HG02981 (cell line): Measurements from ENCODE around the gene KRTAP9-7.
"Not testable (repeated sequence)": the region's sequence is repeated elsewhere in the genome, so short reads cannot be mapped to it uniquely, and the experiment has no call there.

ENCODE experiments used
- ATAC-seq: cut with Tn5 transposase; IDR thresholded peaks from one replicate; pipeline ENCODE4 v1.9.1; 2021; ENCODE audit warnings: mild to moderate bottlenecking, moderate library complexity; ENCODE audit not compliant: unreplicated experiment

Gene KRTAP9-7

DNA sequence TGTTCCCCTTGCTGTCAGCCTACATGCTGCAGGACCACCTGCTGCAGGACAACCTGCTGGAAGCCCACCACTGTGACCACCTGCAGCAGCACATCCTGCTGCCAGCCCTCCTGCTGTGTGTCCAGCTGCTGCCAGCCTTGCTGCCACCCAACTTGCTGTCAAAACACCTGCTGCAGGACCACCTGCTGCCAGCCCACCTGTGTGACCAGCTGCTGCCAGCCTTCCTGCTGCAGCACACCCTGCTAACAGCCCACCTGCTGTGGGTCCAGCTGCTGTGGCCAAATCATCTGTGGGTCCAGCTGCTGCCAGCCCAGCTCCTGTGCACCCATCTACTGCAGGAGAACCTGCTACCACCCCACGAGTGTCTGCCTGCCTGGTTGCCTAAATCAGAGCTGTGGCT lies 4.2 kb upstream of the KRTAP9-7 start:
- ATAC-seq = not testable (repeated sequence)

DNA sequence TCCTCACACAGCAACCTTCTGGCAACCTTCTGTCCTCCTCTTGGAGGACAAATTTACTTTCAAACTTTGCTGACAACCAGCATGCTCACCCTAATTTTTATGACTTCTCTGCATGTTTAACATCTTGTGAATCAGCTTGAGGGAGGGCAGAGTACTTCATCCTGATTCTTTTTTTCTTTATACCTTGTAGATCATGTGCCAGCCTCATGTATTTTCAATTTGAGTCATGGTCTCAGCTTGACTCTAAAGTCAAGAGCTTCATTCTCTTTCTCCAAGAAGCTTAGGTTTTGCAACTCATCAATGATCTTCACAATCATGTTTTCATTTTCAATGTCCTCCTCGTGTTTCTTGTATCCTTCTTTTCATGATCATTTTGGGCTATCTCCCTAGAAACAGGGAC lies 3.6 kb upstream of the KRTAP9-7 start:
- ATAC-seq = no peak

DNA sequence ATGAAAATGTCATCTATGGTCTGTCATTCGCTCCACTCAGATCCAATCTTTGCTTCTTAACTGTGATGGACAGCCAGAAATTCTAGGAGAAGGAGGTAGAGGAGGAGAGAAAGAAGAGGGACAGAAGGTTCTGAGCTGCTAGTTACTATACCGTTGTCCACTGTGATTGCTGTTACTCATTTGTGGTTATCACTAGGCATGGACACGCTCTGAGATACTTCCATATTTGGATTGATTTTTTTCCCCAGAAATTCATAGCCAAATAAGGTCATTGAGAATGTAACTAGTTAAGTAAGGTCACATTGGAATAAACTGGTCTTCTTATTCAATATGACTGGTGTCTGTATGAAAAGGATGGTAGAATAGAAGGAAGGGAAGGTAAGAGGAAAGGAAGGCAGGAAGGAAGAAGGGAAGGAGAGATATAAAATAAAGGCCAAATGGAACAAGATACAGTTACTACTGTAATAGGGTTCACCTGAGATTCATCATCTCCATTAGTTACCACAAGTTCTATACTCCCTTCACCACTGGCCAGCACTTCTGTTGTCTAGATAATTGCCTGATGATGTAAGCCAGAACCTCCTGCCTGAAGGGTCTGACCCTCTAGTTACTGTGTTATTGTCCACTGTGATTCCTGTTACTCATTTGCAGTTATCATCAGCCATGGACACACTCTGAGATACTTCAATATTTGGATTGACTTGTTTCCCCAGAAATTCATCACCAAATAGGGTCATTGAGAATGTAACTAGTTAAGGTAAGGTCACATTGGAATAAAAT lies 2.9 kb downstream of the KRTAP9-7 start:
- no peak for ATAC-seq

DNA sequence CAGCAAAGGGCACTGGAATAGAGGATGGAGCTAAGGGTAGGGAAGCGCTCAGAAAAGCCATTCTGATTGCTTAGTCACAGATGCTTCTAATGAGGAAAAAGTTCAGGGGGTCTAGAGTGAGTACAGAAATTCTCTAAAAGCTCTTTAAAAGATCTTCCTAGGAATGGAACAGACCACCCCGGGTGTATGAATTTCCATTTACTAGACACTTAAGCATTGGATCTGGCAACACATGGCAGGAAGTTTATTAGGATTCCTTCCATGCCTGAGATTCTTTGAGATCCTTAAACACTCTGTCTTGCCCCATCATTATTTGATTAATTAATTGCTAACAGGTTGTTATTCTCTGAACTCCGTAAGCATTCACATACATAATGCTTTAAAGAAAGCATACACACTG lies 8.5 kb downstream of the KRTAP9-7 start:
- no peak for ATAC-seq

DNA sequence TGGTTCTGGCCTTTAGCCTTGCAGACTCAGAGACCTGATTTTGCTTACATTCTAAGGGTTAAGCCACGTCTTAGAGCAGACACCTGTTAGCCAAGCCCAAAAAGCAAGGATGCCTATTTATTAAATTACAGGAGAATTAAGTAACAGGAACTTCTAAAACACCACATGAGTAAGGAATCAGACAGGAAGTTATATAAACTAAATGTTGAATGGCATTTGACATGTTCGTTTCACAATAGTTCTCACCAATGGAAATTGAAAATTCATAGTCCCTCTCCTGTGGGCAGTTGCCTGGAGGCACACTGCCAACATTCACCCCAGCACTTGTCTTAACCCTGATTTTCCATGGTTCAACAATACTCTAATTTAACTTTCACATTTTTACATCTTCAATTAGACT lies 9.0 kb downstream of the KRTAP9-7 start:
- no peak for ATAC-seq

DNA sequence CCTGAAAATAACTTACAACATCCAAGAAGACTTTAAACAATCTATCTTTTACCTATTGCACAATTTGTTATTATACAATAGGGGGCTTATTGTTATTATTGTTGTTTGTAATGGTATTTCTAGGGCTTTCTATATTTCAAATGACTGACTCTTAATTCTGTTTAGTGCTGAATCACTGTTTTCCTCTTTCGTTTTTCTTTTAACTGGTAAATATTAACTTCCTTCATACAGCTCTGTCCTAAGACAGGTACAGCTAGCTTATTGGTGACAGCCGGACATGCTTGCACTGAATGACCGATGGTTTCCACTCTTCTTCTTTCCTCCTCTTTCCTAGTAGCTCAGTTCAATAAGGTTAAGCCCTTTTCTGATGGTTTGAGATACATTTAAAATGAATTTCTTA lies 11.6 kb downstream of the KRTAP9-7 start:
- no peak for ATAC-seq

DNA sequence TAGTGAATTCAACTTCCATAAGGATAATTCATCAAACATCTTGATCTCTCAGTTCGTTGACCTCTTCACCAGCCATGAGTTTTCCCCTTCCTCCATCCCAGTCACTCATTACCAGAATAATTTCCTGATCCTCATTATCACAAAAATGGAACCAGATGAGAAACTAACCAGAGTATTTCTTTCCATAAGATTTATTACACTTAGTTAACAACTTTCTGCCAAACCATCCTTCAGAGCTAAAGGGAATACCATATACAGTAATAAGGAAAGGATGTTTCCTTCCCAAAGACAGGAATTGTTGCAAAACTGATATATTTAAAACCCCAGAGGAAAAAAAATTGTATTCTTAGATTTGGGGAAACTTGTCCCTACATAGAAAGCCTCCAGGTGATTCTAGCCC lies 18.5 kb downstream of the KRTAP9-7 start:
- ATAC-seq = no peak

DNA sequence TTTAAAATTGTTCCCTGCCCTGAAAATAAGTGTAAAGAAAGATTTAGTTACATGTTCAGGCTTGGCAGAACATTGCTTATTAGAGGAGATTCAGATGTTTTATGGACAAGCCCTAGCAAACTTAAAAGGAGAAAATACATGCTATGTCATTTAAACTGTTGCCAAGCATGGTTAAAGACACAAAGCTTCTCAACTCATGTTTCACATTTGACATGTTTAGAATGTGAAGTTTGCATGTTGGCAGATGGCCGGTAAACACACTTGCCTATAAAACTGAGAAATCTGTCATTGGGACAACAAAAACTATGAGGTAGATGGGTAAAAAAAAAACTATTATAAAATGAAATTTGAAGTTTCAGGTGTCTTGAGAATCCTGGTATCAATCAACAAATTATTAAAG lies 21.3 kb downstream of the KRTAP9-7 start:
- no peak for ATAC-seq

DNA sequence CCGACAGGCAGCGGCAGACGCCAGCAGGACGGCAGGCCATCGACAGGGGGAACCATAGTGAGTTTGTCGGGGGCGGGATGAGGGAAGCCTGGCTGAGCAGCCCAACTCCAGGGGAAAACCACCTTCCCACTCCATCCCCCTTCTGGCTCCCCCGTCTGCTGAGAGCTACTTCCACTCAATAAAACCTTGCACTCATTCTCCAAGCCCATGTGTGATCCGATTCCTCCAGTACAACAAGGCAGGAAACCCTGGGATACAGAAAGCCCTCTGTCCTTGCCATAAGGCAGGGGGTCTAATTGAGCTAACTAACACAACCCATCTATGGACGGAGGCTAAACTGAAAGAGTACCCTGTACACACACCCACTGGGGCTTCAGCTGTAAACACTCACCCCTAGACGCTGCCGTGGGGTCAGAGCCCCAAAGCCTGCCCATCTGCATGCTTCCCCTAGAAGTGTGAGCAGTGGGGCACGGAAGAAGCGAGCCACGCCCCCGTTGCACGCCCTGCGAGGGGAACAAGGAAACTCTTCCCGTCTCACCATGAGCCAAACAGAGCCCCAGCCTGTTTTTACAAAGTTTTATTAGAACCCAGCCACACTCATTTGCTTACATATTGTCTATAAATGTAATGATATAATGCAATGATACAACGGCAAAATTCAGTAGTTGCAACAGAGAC lies 23.1 kb downstream of the KRTAP9-7 start:
- ATAC-seq = no peak

DNA sequence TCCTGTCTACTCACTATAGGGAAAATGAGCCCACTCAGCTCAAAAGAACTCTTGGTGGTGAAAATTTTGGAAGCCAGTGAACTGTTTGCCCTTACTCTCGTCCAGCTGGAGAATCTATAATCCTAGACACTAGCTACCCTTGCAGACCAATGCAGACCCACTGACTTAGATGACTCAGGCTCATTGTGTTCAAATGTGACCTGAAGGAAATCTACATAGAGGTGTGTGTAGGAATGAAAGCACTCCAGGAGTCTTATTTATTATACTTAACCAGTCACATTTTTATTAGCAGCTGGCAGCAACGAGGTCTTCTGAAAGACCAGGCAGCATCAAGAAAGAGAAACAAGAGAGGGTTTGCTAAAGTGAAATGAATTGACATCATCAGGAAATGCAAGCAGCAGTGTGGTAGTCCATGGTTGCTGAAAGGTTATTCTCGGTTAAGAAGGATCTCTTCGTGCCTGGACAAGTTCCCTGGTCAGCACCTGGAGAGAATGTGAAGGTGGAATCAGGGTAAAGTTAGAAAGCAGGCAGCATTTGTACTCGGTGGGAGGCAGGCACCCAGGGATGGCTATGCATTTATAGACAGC lies 25.8 kb downstream of the KRTAP9-7 start:
- ATAC-seq = no peak

DNA sequence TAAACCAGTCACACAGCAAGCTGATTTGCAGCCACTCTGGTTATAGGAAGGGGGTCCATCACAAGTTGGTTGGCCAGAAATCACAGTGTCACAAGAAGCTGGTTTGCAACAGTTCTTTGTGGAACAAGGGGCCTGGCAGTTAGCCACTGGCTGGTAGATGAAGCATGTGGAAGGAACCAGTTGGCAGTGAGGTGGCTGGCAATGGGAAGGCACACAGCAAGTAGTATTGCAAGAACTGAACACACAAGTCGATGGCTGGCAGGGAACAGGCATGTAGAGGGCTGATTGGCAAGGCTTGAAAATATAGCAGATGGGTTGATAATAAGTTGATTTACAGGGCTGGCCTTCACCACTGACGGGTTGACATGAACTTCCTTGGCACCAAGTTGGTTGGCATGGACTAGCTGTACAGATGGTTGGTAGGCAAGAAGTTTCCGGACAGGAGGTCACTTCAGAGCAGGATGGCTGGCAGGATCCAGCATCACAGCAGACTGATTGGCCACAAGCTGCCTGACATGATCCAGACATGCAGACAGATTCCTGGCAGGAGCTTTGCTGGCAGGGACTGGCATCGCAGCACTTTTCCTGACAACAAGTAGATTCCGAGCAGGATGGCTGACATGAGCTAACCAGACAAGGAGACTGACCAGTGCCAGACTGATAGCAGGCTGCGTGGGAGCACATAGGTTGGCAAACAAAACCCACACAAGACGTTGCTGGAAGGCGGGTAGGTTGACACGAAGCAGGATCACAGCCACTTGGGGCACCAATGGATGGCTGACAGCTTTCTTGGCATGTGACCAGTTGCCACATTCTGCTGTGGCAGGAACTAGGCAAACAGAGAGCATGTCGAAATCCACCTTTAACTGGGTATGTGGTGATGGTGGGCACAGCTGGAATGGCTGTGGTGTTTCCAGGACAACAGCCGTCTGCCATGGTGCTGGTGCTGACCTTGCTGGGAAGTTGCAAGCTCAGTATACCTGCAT lies 26.7 kb downstream of the KRTAP9-7 start, which contains the start of gene KRTAP29-1:
KRTAP29-1 (minus strand) TSS at position 936 of the 986 bp plus-strand sequence; CDS start at position 936, 0 bp downstream.
- ATAC-seq = no peak

DNA sequence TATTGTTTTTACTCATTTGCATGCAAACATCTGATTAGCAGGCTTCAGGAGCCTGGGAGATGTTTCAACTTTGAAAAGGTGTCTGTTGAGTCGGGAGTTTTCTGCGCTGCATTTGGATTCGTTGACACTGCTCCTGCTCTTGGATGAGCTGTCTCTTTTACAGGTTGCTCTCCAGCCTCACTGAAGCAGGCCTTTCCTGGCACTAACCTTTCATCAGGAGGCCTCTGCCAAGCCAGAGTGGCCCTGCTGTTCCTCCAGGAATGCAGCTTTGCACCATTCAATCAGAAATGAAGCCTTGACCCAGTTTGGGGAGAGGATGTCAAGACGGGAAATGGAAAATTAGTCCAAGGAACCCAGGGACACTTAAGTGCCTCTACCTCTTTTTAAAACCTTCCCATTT lies 27.5 kb downstream of the KRTAP9-7 start:
- ATAC-seq = no peak

DNA sequence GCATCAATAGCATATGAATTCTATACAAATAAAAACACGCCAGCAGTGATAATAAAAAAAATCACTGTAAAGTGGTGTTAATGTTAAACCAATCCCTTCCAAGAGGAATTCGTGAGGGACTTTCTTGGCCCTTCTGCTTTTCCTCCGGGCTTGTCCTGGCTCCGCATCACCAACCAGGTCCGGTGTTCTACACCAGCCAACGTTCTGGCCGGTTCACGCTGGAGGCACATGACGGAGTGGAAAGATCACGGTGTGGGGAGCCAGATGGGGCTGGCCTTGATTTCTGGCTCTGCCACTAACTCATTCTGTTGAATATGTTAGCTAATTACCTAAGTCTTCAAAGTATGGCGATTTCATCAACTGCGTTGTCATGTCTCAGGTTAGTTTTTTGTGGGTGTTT lies 28.6 kb downstream of the KRTAP9-7 start:
- no peak for ATAC-seq

DNA sequence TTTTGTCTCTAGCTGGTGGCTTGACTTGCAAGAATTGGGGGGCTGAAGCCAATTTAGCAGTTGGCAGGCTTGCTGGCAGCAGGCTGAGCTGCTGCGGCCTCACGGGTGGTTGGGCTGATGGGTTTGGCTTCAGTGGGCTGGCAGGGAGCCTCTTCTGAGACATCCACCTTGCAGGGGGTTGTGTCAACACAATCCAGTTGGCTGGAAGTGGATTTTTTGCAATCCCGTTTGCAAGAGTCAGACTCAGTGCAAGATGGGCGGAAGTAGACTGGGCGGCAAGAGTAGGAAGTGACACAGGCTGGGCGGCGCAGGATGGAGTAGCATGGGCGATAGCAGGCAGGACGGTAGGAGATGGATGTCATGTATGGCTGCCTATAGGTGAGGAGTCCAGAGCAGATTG lies 32.1 kb downstream of the KRTAP9-7 start:
- ATAC-seq = no peak

DNA sequence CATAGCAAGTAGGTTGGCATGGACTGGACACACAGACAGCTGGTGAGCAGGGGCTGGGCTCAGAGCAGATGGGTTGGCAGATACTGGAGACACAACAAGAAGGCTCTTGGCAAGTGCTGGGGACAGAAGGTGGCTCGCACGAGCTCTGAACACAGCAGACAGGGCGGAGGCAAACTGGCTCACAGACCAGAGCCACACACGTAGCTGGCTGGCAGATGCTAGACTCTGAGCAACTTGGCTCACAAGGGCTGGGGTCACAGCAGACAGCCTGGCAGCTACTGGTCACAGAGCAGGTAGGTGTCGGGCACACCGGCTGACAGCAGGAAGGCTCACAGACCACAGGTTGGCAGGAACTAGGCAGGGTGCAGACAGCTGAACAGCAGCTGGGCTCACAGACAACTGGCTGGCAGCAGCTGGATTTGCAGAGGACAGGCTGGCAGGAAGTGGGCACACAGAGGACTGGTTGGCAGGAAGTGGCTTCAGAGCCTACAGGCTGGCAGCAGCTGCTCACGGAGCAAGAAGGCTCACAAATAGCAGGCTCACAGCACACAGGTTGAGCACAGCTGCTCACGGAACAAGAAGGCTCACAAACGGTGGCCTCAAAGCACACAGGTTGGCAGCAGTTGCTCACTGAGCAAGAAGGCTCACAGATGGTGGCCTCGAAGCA lies 32.9 kb downstream of the KRTAP9-7 start:
- no peak for ATAC-seq

DNA sequence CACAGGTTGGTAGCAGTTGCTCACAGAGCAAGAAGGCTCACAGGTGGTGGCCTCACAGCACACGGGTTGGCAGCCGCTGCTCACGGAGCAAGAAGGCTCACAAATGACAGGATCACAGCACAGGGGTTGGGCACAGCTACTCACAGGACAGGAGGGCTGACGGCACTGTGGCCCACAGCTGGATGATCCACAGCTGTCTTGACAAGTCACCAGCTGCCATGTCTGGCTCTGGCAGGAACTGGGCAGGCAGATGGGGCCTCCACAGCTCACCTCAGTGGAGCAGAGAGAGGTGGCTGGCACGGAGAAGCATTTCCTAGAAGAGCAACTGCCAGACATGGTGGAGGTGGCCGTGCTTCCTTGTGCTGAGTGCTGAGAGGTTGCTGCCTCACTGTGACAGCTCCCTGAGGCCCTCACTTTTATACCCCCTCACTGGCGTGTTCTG lies 33.4 kb downstream of the KRTAP9-7 start, which contains the start of gene KRTAP16-1:
KRTAP16-1 (minus strand) TSS at position 392 of the 442 bp plus-strand sequence; CDS start at position 336, 56 bp downstream.
- ATAC-seq = no peak

DNA sequence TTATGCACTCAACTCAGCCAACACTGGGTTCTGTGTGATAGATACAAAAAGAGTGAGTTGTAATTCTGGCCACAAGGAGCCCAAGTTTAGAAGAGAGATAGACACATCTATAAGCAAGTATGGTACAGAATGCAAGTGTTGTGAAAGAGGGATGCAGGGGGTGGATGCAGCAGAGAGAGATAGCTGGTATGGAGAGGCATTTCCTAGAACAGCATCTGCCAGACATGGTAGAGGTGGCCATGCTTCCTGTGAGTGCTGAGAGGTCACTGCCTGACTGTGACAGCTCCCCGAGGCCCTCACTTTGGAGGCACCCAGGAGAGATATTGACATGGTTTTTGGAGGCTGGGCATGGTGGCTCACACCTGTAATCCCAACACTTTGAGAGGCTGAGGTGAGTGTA lies 35.6 kb downstream of the KRTAP9-7 start:
- ATAC-seq = no peak

DNA sequence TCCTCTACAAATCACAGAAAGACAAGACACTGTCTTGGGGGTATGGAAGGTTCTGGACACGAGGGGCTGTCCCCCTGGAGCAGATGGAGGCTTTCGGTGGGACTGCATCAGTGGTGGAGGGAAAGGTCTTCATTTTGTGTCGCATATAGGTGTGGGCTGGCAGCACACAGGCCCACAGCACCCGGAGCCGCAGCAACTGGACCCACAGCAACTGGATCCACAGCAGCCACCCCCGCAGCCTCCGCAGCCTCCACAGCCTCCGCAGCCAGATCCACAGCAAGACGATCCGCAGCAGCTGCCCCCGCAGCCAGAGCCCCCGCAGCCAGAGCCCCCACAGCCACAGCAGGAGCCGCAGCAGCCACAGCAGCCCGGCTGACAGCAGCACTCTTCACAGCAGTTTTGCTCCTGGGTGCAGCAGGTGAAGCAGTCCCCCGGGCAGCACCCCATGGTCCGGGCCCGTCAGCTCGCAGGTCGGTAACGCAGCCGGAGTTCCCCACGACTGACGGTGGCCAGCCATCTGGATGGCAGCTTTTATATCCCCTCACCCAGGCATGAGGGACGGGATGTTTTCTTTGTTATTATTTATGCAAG lies 39.8 kb downstream of the KRTAP9-7 start, which contains the start of gene KRTAP17-1:
KRTAP17-1 (minus strand) TSS at position 507 of the 591 bp plus-strand sequence; CDS start at position 447, 60 bp downstream.
- ATAC-seq = no peak

DNA sequence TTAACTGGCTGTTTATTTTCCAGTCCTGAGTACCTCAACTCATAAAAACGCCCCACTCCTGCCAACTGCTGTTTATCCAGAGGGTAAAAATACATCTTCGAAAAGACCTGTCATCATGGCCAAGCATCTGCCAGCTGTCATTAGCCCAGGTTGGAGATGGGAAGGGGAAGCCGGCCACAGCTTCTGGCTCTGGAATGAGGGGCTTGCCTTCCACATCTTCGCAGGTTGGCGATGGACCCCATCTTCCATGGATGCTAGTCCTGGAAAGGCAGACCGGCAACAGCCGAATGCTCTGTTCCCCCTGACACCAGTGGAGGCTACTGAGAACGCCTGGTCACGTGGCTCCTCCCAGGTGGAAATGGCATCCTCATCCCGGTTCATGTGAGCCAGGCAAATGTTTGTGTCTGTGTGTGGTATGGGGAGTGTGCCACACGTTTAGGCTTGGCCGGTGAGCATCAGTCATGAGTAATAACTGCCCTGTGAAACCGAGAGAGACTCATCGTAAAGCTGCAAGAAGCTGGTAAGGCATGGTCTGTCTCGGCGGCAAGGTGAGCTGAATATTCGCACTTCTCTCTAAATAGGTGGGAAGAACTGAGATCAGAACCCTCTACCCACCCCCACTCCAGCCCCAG lies 40.4 kb downstream of the KRTAP9-7 start:
- no peak for ATAC-seq
